HEK293 (cell line): ENCODE results near the gene PITPNM2.

ENCODE experiments used
- CTCF ChIP-seq: fragments of 450-650 bp; formaldehyde crosslinking; IDR thresholded peaks from 2 replicates; pipeline ENCODE4 v1.5.1; 2016; ENCODE audit warnings: missing biosample characterization, missing genetic modification characterization
- HIC1 ChIP-seq: fragments of 450-650 bp; formaldehyde crosslinking; IDR thresholded peaks from 2 replicates; pipeline ENCODE4 v1.5.1; 2016; ENCODE audit warnings: missing biosample characterization, missing genetic modification characterization
- KLF10 ChIP-seq: fragments of 450-650 bp; IDR thresholded peaks from 2 replicates; pipeline ENCODE4 v1.5.1; 2018; ENCODE audit warnings: missing biosample characterization, mild to moderate bottlenecking, missing genetic modification characterization
- KLF7 ChIP-seq: fragments of 450-650 bp; formaldehyde crosslinking; IDR thresholded peaks from 2 replicates; pipeline ENCODE4 v1.5.1; 2016; ENCODE audit warnings: missing biosample characterization, missing genetic modification characterization, borderline replicate concordance
- MYNN ChIP-seq: fragments of 450-650 bp; formaldehyde crosslinking; IDR thresholded peaks from 2 replicates; pipeline ENCODE4 v1.5.1; 2016; ENCODE audit warnings: missing biosample characterization, missing genetic modification characterization, borderline replicate concordance
- REST ChIP-seq: fragments of 450-650 bp; formaldehyde crosslinking; IDR thresholded peaks from 2 replicates; pipeline ENCODE4 v1.5.1; 2016; ENCODE audit warnings: missing biosample characterization, missing genetic modification characterization
- ZNF23 ChIP-seq: fragments of 450-650 bp; formaldehyde crosslinking; IDR thresholded peaks from 2 replicates; pipeline ENCODE4 v1.5.1; 2016; ENCODE audit warnings: missing biosample characterization, missing genetic modification characterization, borderline replicate concordance
- ZNF398 ChIP-seq: fragments of 450-650 bp; formaldehyde crosslinking; IDR thresholded peaks from 2 replicates; pipeline ENCODE4 v1.5.1; 2017; ENCODE audit warnings: missing biosample characterization, missing genetic modification characterization
- ZNF426 ChIP-seq: fragments of 450-650 bp; formaldehyde crosslinking; IDR thresholded peaks from 2 replicates; pipeline ENCODE4 v1.5.1; 2017; ENCODE audit warnings: missing biosample characterization, missing genetic modification characterization, mild to moderate bottlenecking, inconsistent platforms, moderate library complexity
- ZNF449 ChIP-seq: fragments of 450-650 bp; formaldehyde crosslinking; IDR thresholded peaks from 2 replicates; pipeline ENCODE4 v1.5.1; 2017; ENCODE audit warnings: missing biosample characterization, mild to moderate bottlenecking, missing genetic modification characterization, moderate library complexity
- ZNF514 ChIP-seq: fragments of 450-650 bp; formaldehyde crosslinking; IDR thresholded peaks from 2 replicates; pipeline ENCODE4 v1.5.1; 2016; ENCODE audit warnings: missing biosample characterization, missing genetic modification characterization
- ZNF571 ChIP-seq: fragments of 450-650 bp; formaldehyde crosslinking; IDR thresholded peaks from 2 replicates; pipeline ENCODE4 v1.5.0; 2017; ENCODE audit warnings: missing biosample characterization, missing genetic modification characterization
- ZNF600 ChIP-seq: fragments of 450-650 bp; formaldehyde crosslinking; IDR thresholded peaks from 2 replicates; pipeline ENCODE4 v1.5.1; 2016; ENCODE audit warnings: missing biosample characterization, missing genetic modification characterization
- ZNF777 ChIP-seq: fragments of 450-650 bp; formaldehyde crosslinking; IDR thresholded peaks from 2 replicates; pipeline ENCODE4 v1.5.1; 2017; ENCODE audit warnings: missing biosample characterization, missing genetic modification characterization, borderline replicate concordance

GRCh38 chr12:123141615-123142517 lies 9.0 kb downstream of the PITPNM2 start:
- TF ChIP-seq HIC1 (tag by site-specific recombination) (no peak), CTCF (tag by site-specific recombination) (no peak), ZNF398 (tag by site-specific recombination) (no peak), ZNF777 (tag by site-specific recombination) (no peak), REST (no peak), ZNF514 (no peak), ZNF600 (tag by site-specific recombination) (no peak), ZNF571 (no peak), MYNN (no peak), ZNF449 (tag by site-specific recombination) (no peak), KLF10 (tag by site-specific recombination) (no peak), ZNF426 (tag by site-specific recombination) (no peak), KLF7 (tag by site-specific recombination) (no peak), ZNF23 (tag by site-specific recombination) (no peak)
